H9 (cell line): ENCODE data around the gene NOX5. TPM values are rescaled to one million over a fixed set of nuclear protein-coding genes. Genes with fewer than 3 reads are reported as not detected.

Source experiments
- DNase-seq: peaks from one replicate; pipeline ENCODE4 v3.0.0-alpha.2; 2017
- H2AFZ ChIP-seq: one replicate; pipeline ENCODE4 v1.6.1; 2013; ENCODE audit warnings: mild to moderate bottlenecking, low read length, control low read depth, moderate library complexity
- H2AK5ac ChIP-seq: 2 replicates; pipeline ENCODE4 v1.6.1; 2013; ENCODE audit warnings: low read length, control low read depth, mixed read lengths; ENCODE audit not compliant: insufficient read length
- H2BK120ac ChIP-seq: one replicate; pipeline ENCODE4 v1.6.1; 2013; ENCODE audit warnings: low read depth, mild to moderate bottlenecking, low read length, control low read depth, inconsistent platforms; ENCODE audit not compliant: poor library complexity, severe bottlenecking
- H2BK12ac ChIP-seq: 2 replicates; pipeline ENCODE4 v1.6.1; 2013; ENCODE audit warnings: low read length, control low read depth, mixed read lengths, low read depth; ENCODE audit not compliant: insufficient read length
- H2BK15ac ChIP-seq: 2 replicates; pipeline ENCODE4 v1.6.1; 2013; ENCODE audit warnings: low read depth, low read length, control low read depth
- H2BK20ac ChIP-seq: one replicate; pipeline ENCODE4 v1.6.1; 2013; ENCODE audit warnings: low read depth, mild to moderate bottlenecking, low read length, control low read depth, inconsistent platforms; ENCODE audit not compliant: poor library complexity, severe bottlenecking
- H2BK5ac ChIP-seq: 2 replicates; pipeline ENCODE4 v1.6.1; 2013; ENCODE audit warnings: low read length, control low read depth, mixed read lengths; ENCODE audit not compliant: insufficient read length
- H3K14ac ChIP-seq: 2 replicates; pipeline ENCODE4 v1.6.1; 2013; ENCODE audit warnings: low read length, control low read depth; ENCODE audit not compliant: insufficient read depth
- H3K18ac ChIP-seq: 2 replicates; pipeline ENCODE4 v1.6.1; 2013; ENCODE audit warnings: low read depth, mild to moderate bottlenecking, mixed read lengths, low read length, control low read depth; ENCODE audit not compliant: insufficient read length
- H3K23ac ChIP-seq: 2 replicates; pipeline ENCODE4 v1.6.1; 2013; ENCODE audit warnings: low read length, control low read depth, mixed read lengths, low read depth; ENCODE audit not compliant: insufficient read length
- H3K23me2 ChIP-seq: 2 replicates; pipeline ENCODE4 v1.6.1; 2013; ENCODE audit warnings: low read depth, mild to moderate bottlenecking, mixed read lengths, low read length, control low read depth; ENCODE audit not compliant: insufficient read length, poor library complexity, severe bottlenecking
- H3K27ac ChIP-seq: 2 replicates; pipeline ENCODE4 v1.5.1; 2013; ENCODE audit warnings: low read length, control low read depth, mixed read lengths, low read depth; ENCODE audit not compliant: insufficient read length
- H3K27me3 ChIP-seq: 2 replicates; pipeline ENCODE4 v1.6.1; 2013; ENCODE audit warnings: low read length, control low read depth, inconsistent platforms; ENCODE audit not compliant: insufficient read depth
- H3K4ac ChIP-seq: 2 replicates; pipeline ENCODE4 v1.6.1; 2013; ENCODE audit warnings: low read depth, mild to moderate bottlenecking, control low read depth, inconsistent platforms, low read length, moderate library complexity
- H3K4me1 ChIP-seq: 2 replicates; pipeline ENCODE4 v1.6.1; 2013; ENCODE audit warnings: low read length, control low read depth, inconsistent platforms; ENCODE audit not compliant: insufficient read depth
- H3K4me2 ChIP-seq: 2 replicates; pipeline ENCODE4 v1.6.1; 2013; ENCODE audit warnings: low read length, control low read depth, mixed read lengths; ENCODE audit not compliant: insufficient read length, insufficient read depth
- H3K56ac ChIP-seq: 2 replicates; pipeline ENCODE4 v1.6.1; 2013; ENCODE audit warnings: low read depth, mild to moderate bottlenecking, mixed read lengths, low read length, control low read depth; ENCODE audit not compliant: insufficient read length
- H3K79me1 ChIP-seq: 2 replicates; pipeline ENCODE4 v1.6.1; 2013; ENCODE audit warnings: low read depth, mild to moderate bottlenecking, moderate library complexity, low read length, control low read depth, inconsistent platforms; ENCODE audit not compliant: insufficient read depth, poor library complexity, severe bottlenecking
- H3K79me2 ChIP-seq: 2 replicates; pipeline ENCODE4 v1.6.1; 2013; ENCODE audit warnings: low read length, control low read depth, inconsistent platforms; ENCODE audit not compliant: insufficient read depth
- H3K9ac ChIP-seq: 2 replicates; pipeline ENCODE4 v1.6.1; 2013; ENCODE audit warnings: low read length, control low read depth, mixed read lengths; ENCODE audit not compliant: insufficient read length; ENCODE audit errors: extremely low read depth
- H3K9me3 ChIP-seq: one replicate; pipeline ENCODE4 v1.6.1; 2013; ENCODE audit warnings: low read depth, low read length, inconsistent platforms; ENCODE audit not compliant: control insufficient read depth
- H3T11ph ChIP-seq: one replicate; pipeline ENCODE4 v1.6.1; 2013; ENCODE audit warnings: mild to moderate bottlenecking, low read length, control low read depth, inconsistent platforms
- H4K20me1 ChIP-seq: one replicate; pipeline ENCODE4 v1.6.1; 2013; ENCODE audit not compliant: control insufficient read depth, insufficient read length, insufficient read depth
- H4K5ac ChIP-seq: 2 replicates; pipeline ENCODE4 v1.6.1; 2013; ENCODE audit warnings: low read depth, mild to moderate bottlenecking, mixed read lengths, low read length, control low read depth; ENCODE audit not compliant: insufficient read length
- H4K8ac ChIP-seq: replicated peaks from 2 replicates; pipeline ENCODE4 v1.6.1; 2013; ENCODE audit warnings: low read length, control low read depth, mixed read lengths, low read depth; ENCODE audit not compliant: insufficient read length
- H4K91ac ChIP-seq: 2 replicates; pipeline ENCODE4 v1.6.1; 2013; ENCODE audit warnings: low read depth, mild to moderate bottlenecking, moderate library complexity, mixed read lengths, low read length, control low read depth; ENCODE audit not compliant: insufficient read length
- H3K27ac Mint-ChIP-seq, 3 experiments: 2 replicates in 2 of 3; 3 replicates in 1 of 3; pipeline ENCODE4 v1.8.0; 2020 to 2021; ENCODE audit warnings: mixed read lengths in 3 of 3, mild to moderate bottlenecking in 1 of 3, moderate library complexity in 1 of 3
- H3K27me3 Mint-ChIP-seq: 2 replicates; pipeline ENCODE4 v1.8.0; 2021; ENCODE audit warnings: low read depth, mild to moderate bottlenecking, moderate library complexity, mixed read lengths
- H3K36me3 Mint-ChIP-seq, 3 experiments: 2 replicates in 2 of 3; 3 replicates in 1 of 3; pipeline ENCODE4 v1.8.0; 2020 to 2021; ENCODE audit warnings: low read depth in 3 of 3, mixed read lengths in 3 of 3; ENCODE audit not compliant: insufficient read depth in 1 of 3
- H3K4me1 Mint-ChIP-seq, 2 experiments: 2 replicates each; pipeline ENCODE4 v1.8.0; 2020; ENCODE audit warnings: mixed read lengths in 2 of 2
- H3K4me3 Mint-ChIP-seq, 2 experiments: 2 replicates in 1 of 2; 3 replicates in 1 of 2; pipeline ENCODE4 v1.8.0; 2020 to 2021; ENCODE audit warnings: mild to moderate bottlenecking in 2 of 2, mixed read lengths in 2 of 2, moderate library complexity in 1 of 2
- H3K9me3 Mint-ChIP-seq, 2 experiments: 2 replicates in 1 of 2; 3 replicates in 1 of 2; pipeline ENCODE4 v1.8.0; 2020; ENCODE audit warnings: mild to moderate bottlenecking in 2 of 2, mixed read lengths in 2 of 2, moderate library complexity in 1 of 2
- WGBS: extraction: QIAGEN DNeasy Blood & Tissue Kit; methylation state at CpG from one replicate; pipeline ENCODE4 v1.1.7; 2013; ENCODE audit warnings: missing lambda C conversion rate, low lambda C conversion rate, mixed read lengths; ENCODE audit not compliant: insufficient read length; ENCODE audit errors: extremely low coverage; 5-methylcytosine and 5-hydroxymethylcytosine counted together
- total RNA-seq: library from RNA; stranded (reverse); gene quantifications from 2 replicates; pipeline ENCODE4 v1.2.1, GENCODE V29; 2021
- TF ChIP-seq, protein P1 (sequence below): fragments of 200-600 bp; sonication (generic); conservative IDR thresholded peaks from 3 replicates; pipeline ENCODE4 v1.8.0; 2021; ENCODE audit warnings: antibody characterized with exemption, mild to moderate bottlenecking

Gene NOX5
- total RNA-seq, 1 experiment from 2014 or later: 0.04 TPM

- Histone ChIP-seq H3K79me1 (no peaks in the 10 kb centered on the region), H2AFZ (no peak overlapping the region), H2BK120ac (no peak overlapping the region), H2BK5ac (no peak overlapping the region), H2BK20ac (no peak overlapping the region), H3K4me1 (no peaks in the 10 kb centered on the region), H4K8ac (no peak overlapping the region), H3K4me2 (no peak overlapping the region), H3K23ac (no peak overlapping the region), H3K56ac (no peak overlapping the region), H3K18ac (no peak overlapping the region), H4K5ac (no peak overlapping the region), H2BK15ac (no peak overlapping the region), H4K91ac (no peak overlapping the region), H2AK5ac (no peak overlapping the region), H3K14ac (no peak overlapping the region; the same call in 1 of the 2 replicates), H3K27ac (no peak overlapping the region), H3K4ac (no peak overlapping the region), H3K27me3 (no peaks in the 10 kb centered on the region), H3K79me2 (no peaks in the 10 kb centered on the region), H3K9me3 (no peaks in the 10 kb centered on the region), H3T11ph (no peak overlapping the region), H4K20me1 (peaks cover 3% of the 10 kb centered on the region), H2BK12ac (no peak overlapping the region), H3K23me2 (no peaks in the 10 kb centered on the region), H3K9ac (no peak overlapping the region)
- Mint-ChIP-seq H3K27me3 (peaks cover 14% of the 10 kb centered on the region), H3K4me1 (peaks cover 4 to 16% of the 10 kb centered on the region in 2 experiments; a peak in 3 of 4 replicates), H3K36me3 (no peaks in the 10 kb centered on the region), H3K4me3 (no peak overlapping the region), H3K9me3 (no peaks in the 10 kb centered on the region), H3K27ac (no peak overlapping the region; a peak in 1 of 7 replicates)
- TF ChIP-seq, protein P1, sequence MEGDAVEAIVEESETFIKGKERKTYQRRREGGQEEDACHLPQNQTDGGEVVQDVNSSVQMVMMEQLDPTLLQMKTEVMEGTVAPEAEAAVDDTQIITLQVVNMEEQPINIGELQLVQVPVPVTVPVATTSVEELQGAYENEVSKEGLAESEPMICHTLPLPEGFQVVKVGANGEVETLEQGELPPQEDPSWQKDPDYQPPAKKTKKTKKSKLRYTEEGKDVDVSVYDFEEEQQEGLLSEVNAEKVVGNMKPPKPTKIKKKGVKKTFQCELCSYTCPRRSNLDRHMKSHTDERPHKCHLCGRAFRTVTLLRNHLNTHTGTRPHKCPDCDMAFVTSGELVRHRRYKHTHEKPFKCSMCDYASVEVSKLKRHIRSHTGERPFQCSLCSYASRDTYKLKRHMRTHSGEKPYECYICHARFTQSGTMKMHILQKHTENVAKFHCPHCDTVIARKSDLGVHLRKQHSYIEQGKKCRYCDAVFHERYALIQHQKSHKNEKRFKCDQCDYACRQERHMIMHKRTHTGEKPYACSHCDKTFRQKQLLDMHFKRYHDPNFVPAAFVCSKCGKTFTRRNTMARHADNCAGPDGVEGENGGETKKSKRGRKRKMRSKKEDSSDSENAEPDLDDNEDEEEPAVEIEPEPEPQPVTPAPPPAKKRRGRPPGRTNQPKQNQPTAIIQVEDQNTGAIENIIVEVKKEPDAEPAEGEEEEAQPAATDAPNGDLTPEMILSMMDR: no peak
- no CpG with 5 or more reads among the region's 7 CpGs for WGBS
- DNase-seq: no peak
These were observed 1.1 kb downstream of the NOX5 start for GRCh38 chr15:69015591-69015990.
